LNCAP (cell line): ENCODE results near the gene C20orf141.

Source experiments
- TF ChIP-seq, protein P1 (sequence below): fragments of 450-650 bp; IDR thresholded peaks from 2 replicates; pipeline ENCODE4 v1.5.1; 2017; ENCODE audit warnings: mild to moderate bottlenecking

Gene C20orf141

DNA sequence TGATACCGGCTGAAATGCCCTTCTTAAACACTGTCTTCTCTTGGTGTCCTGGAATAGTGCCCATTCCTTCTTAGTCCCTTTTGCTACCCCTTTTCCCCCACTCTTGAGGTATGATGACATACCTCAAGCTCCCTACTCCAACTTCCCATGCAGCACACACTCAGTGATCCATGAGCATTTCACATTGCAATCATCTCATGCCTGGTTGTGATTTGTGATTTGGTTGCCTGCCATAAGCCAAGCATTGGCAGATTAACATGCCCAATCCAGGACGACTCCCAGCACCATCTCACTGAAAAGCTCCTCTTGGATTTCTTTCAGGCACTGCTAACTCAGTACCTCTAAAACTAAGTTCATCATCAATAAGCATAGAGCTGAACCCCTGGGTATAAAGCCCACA, 43.8 kb downstream of the C20orf141 start:
- TF ChIP-seq, protein P1, sequence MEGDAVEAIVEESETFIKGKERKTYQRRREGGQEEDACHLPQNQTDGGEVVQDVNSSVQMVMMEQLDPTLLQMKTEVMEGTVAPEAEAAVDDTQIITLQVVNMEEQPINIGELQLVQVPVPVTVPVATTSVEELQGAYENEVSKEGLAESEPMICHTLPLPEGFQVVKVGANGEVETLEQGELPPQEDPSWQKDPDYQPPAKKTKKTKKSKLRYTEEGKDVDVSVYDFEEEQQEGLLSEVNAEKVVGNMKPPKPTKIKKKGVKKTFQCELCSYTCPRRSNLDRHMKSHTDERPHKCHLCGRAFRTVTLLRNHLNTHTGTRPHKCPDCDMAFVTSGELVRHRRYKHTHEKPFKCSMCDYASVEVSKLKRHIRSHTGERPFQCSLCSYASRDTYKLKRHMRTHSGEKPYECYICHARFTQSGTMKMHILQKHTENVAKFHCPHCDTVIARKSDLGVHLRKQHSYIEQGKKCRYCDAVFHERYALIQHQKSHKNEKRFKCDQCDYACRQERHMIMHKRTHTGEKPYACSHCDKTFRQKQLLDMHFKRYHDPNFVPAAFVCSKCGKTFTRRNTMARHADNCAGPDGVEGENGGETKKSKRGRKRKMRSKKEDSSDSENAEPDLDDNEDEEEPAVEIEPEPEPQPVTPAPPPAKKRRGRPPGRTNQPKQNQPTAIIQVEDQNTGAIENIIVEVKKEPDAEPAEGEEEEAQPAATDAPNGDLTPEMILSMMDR, result no peak

DNA sequence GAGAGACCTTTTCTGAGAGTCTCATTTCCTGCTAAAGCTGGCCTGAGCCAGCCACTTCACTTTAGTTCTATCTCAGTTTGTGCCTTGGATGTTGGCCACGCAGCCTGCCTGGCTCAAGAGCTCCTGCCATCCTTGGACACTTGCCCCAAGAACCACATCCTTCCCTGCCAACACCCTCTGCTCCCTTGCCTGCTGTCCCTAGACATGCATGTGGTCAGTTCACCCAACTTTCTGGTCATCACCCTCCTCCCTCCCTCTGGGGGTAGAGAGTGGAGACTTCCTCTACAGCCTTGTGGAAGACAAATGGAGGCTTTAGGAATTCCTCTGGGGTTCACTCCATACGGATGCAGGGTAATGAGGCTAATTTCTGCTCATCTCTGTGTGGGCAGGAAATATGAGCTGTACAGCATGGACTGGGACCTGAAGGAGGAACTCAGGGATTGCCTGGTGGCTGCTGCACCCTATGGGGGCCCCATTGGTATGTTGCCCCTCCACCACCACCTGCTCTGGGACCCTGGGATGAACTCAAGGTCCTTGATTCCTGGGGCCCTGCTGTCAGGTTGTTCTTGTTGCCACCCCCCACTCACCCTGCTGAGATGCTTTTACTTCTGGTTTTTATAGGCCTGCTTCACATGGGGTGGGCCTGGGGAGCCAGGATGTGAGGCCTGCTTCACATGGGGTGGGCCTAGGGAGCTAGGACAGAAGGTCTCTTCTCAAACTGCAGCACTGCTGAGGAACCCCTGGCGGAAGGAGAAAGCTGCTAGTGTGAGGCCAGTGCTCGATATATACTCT, 44.7 kb downstream of the C20orf141 start:
- TF ChIP-seq, protein P1, result no peak

DNA sequence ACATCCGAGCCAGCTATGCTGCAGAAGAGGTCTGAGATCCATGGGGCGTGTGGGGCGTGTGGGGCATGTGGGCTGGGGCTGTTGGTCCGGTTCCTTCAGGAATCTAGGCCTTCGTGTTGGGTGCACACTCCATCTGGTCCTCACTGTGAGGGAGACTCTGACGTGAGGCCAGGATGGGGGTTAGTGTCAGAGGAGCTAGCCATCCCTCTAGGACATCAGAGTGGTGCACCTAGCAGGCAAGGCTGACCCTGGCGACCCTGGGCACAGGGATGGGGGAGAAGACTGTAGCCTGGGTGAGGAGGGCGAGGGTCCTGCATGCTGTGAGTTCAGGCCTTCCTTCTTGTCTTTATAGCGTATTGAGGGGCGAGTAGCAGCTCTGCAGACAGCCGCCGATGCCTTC, 49.8 kb downstream of the C20orf141 start:
- TF ChIP-seq, protein P1, result no peak

DNA sequence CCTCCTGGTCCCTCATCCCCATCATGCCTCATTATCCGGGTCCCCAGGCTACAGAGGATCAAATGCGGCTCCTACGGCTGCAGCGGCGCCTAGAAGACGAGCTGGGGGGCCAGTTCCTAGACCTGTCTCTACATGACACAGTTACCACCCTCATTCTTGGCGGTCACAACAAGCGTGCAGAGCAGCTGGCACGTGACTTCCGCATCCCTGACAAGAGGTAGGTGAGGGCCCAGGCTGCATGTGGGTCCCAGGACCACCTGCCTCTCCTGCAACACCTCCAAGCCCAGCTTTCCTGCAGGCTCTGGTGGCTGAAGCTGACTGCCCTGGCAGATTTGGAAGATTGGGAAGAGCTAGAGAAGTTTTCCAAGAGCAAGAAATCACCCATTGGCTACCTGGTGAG, 50.3 kb downstream of the C20orf141 start:
- TF ChIP-seq, protein P1, result no peak
